GM12875 (cell line): Measurements from ENCODE around the gene ABHD1.
"Not testable (repeated sequence)": the region's sequence is repeated elsewhere in the genome, so short reads cannot be mapped to it uniquely, and the experiment has no call there.

Source experiments
- H3K4me3 ChIP-seq: one replicate; pipeline ENCODE4 v1.5.1; 2011; ENCODE audit warnings: low read depth, low read length, control low read depth
- CTCF ChIP-seq: IDR thresholded peaks from 2 replicates; pipeline ENCODE4 v1.5.1; 2011; ENCODE audit warnings: low read depth, mild to moderate bottlenecking, control low read depth, inconsistent platforms, low read length, moderate library complexity, borderline replicate concordance; ENCODE audit not compliant: insufficient read depth

Gene ABHD1

GRCh38 chr2:27123302-27124150 is at the start of gene ABHD1:
Gene ABHD1, plus strand, starts transcription at chr2:27123815. Its CDS starts 134 bp downstream, at chr2:27123949.
- TF ChIP-seq CTCF: no peak
- peak within 1 kb of the TSS; percentile 49 for H3K4me3 ChIP-seq

- H3K4me3 ChIP-seq: no peak overlapping the region
- TF ChIP-seq CTCF: no peak
Measured at GRCh38 chr2:27074738-27075565, 48.7 kb upstream of the ABHD1 start.

GRCh38 chr2:27075566-27075871 is 48.1 kb upstream of the ABHD1 start:
- not testable (repeated sequence) for H3K4me3 ChIP-seq

GRCh38 chr2:27076323-27076722 is 47.3 kb upstream of the ABHD1 start:
- no peak overlapping the region for H3K4me3 ChIP-seq
- no peak for TF ChIP-seq CTCF

- no peak for TF ChIP-seq CTCF
- no peak overlapping the region for H3K4me3 ChIP-seq
Measured at GRCh38 chr2:27077231-27077630, 46.4 kb upstream of the ABHD1 start.

GRCh38 chr2:27078267-27079194 is 45.1 kb upstream of the ABHD1 start, which contains the start of gene EMILIN1:
Gene EMILIN1, plus strand, starts transcription at chr2:27078615. Its CDS starts 451 bp downstream, at chr2:27079066.
- no peak within 1 kb of the TSS for H3K4me3 ChIP-seq
- no peak for TF ChIP-seq CTCF
